ENCODE data around the gene MINDY2. TPM values are rescaled to one million over a fixed set of nuclear protein-coding genes. Genes with fewer than 3 reads are reported as not detected.

Gene MINDY2
- total and polyA plus RNA-seq, 10 of the 15 experiments (the other 5 are each of a cell fraction or from before 2014, with no cell fraction given) = 0.73 to 9.4 (median 3.3) TPM

DNA sequence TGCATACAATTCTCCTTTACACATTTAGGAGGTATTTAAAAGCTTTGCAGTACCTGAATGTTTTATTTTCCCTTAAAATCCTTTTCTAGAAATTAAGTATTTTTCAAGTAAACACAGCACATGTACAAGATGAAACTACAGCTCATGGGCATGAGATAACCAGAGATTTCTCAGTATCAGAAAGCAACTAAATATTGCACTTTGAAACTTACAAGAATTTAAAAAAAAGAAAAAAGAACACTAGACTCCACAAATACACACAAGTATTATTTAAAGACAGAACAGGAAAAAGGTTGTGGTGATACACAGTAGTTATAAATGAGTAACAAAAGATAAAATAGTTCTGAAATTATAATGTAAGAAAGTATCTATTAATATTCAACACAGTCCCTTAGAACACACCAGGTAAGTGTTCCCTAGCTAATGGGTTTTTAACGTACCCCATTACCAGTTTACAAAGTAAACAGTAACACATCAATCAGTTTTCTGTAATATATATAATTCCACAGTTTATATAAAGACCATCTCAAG, 127.1 kb downstream of the MINDY2 start:
- Histone ChIP-seq H4K20me1 (ENCODE audit: control insufficient read depth, insufficient read depth) (no peaks in the 10 kb centered on the region), H3K9ac (ENCODE audit: control insufficient read depth, insufficient read depth, low read length) (no peak overlapping the region), H3K4me1 (ENCODE audit: control insufficient read depth, insufficient read depth, low read length) (peaks cover 3% of the 10 kb centered on the region; the same call in 1 of the 2 replicates), H3K9me3 (replicated peaks; ENCODE audit: control insufficient read depth, insufficient read depth, low read length) (no peaks in the 10 kb centered on the region), H3K27me3 (replicated peaks in 1 of 2; ENCODE audit: control insufficient read depth in 2 of 2, insufficient read depth in 2 of 2, low read length in 1 of 2) (no peaks in the 10 kb centered on the region), H3K4me2 (ENCODE audit: control insufficient read depth, insufficient read depth) (no peak overlapping the region), H3K27ac (ENCODE audit: control insufficient read depth, insufficient read depth) (no peak overlapping the region), H3K4me3 (no peak overlapping the region), H3K36me3 (ENCODE audit: control insufficient read depth in 2 of 2, insufficient read depth in 2 of 2, low read length in 1 of 2) (peaks cover 5 to 26% of the 10 kb centered on the region in 2 experiments), H2AFZ (ENCODE audit: control insufficient read depth, low read depth, low read length) (no peak overlapping the region), H3K79me2 (ENCODE audit: control insufficient read depth, insufficient read depth, low read length) (no peaks in the 10 kb centered on the region)
- DNase-seq (ENCODE audit: low read depth, low spot score) = no peak
- RAD21 ChIA-PET (ENCODE audit: unreplicated experiment) = interaction anchor here (0.6 kb wide), 1 partner anchor 629 kb away, joined by 4 read pairs; no protein-coding TSS in a partner anchor
- no peak for FAIRE-seq
- SMC1A ChIA-PET (ENCODE audit: uncharacterized antibody, unreplicated experiment) = interaction anchor here (1.6 kb wide), 1 partner anchor 33 kb away, joined by 7 read pairs; no protein-coding TSS in a partner anchor
- intact Hi-C loops (cut with micrococcal nuclease; ENCODE audit: unreplicated experiment) (loop anchor here (10.0 kb wide), 1 partner anchor 673 kb away; no protein-coding TSS in a partner anchor), in situ Hi-C loops (cut with MboI) (no loop called here)
- ATAC-seq = no peak; the same call in 2 of the 3 replicates
- POLR2A ChIA-PET = no interaction called here
- TF ChIP-seq NFIC (IDR thresholded peaks at IDR 0.05; ENCODE audit: low read depth, low read length) = 0 out of 2 replicates have a peak, but pooled peaks have one; percentile 26
- TF ChIP-seq RUNX3 (IDR thresholded peaks at IDR 0.05; ENCODE audit: low read length) = peak; percentile 28; the same call in 1 of the 2 replicates
- TF ChIP-seq NBN (IDR thresholded peaks at IDR 0.05) = no peak
- TF ChIP-seq MEF2A (IDR thresholded peaks at IDR 0.05; ENCODE audit: insufficient read depth, low read depth, low read length) = 0 out of 2 replicates have a peak, but pooled peaks have one; percentile 5
- no peak for TF ChIP-seq TBL1XR1 (IDR thresholded peaks at IDR 0.05; ENCODE audit: low read depth, low read length)
- WGBS (ENCODE audit: insufficient coverage, insufficient replicate concordance, low lambda C conversion rate, missing lambda C conversion rate) = 35% methylated on average over 1 of the region's 1 CpG
- no TSS peak for BruUV-seq (replicated peaks)
- CTCF ChIA-PET = interaction anchor here (0.6 kb wide), 1 partner anchor 105 kb away, joined by 3 read pairs; no protein-coding TSS in a partner anchor

DNA sequence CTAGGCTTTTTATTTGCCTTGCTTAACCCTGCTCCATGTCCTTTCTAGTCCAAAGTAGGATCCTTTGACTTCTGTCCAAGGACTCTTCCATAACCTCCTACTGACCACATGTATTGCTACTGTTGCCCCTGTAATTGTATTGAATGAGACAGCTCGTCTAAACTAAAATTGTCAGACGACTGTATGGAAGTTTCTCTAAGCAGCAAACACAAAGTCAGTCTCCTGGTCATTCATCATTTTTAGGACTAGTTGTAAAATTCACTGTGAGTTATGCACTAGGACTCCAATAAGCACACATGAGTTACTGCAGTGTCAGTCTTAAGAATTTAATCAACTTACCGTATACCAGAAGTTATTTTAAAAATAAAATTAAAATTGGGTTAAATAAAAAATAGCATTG, 129.5 kb downstream of the MINDY2 start:
- no peaks in the 10 kb centered on the region for H3K79me2 ChIP-seq (ENCODE audit: control insufficient read depth, insufficient read depth, low read length)
- no peak overlapping the region for H3K9ac ChIP-seq (ENCODE audit: control insufficient read depth, insufficient read depth, low read length)
- no peaks in the 10 kb centered on the region for H3K27me3 ChIP-seq (replicated peaks in 1 of 2; ENCODE audit: control insufficient read depth in 2 of 2, insufficient read depth in 2 of 2, low read length in 1 of 2)
- H3K36me3 ChIP-seq (ENCODE audit: control insufficient read depth in 2 of 2, insufficient read depth in 2 of 2, low read length in 1 of 2) = peaks cover 5 to 15% of the 10 kb centered on the region in 2 experiments
- no peak overlapping the region for H3K27ac ChIP-seq (ENCODE audit: control insufficient read depth, insufficient read depth)
- no peak overlapping the region for H2AFZ ChIP-seq (ENCODE audit: control insufficient read depth, low read depth, low read length)
- ATAC-seq (no peak), FAIRE-seq (no peak), DNase-seq (ENCODE audit: low read depth, low spot score) (no peak)
- no peaks in the 10 kb centered on the region for H3K9me3 ChIP-seq (replicated peaks; ENCODE audit: control insufficient read depth, insufficient read depth, low read length)
- H3K4me1 ChIP-seq (ENCODE audit: control insufficient read depth, insufficient read depth, low read length) = peaks cover 3% of the 10 kb centered on the region; the same call in 1 of the 2 replicates
- H4K20me1 ChIP-seq (ENCODE audit: control insufficient read depth, insufficient read depth) = no peaks in the 10 kb centered on the region
- no peak overlapping the region for H3K4me3 ChIP-seq
- no peak overlapping the region for H3K4me2 ChIP-seq (ENCODE audit: control insufficient read depth, insufficient read depth)
- RAD21 ChIA-PET (ENCODE audit: unreplicated experiment) = no interaction called here
- CTCF ChIA-PET = no interaction called here
- intact Hi-C loops (cut with micrococcal nuclease; ENCODE audit: unreplicated experiment) = no loop called here
- SMC1A ChIA-PET (ENCODE audit: uncharacterized antibody, unreplicated experiment) = interaction anchor here (1.1 to 1.3 kb wide), 3 partner anchors 24 to 272 kb away, joined by 3 to 4 read pairs (median 3); no protein-coding TSS in a partner anchor
- POLR2A ChIA-PET = no interaction called here
- WGBS (ENCODE audit: insufficient coverage, insufficient replicate concordance, low lambda C conversion rate, missing lambda C conversion rate) = 96% methylated on average over 3 of the region's 3 CpGs
- no TSS peak for BruUV-seq (replicated peaks)
- in situ Hi-C loops (cut with MboI) = no loop called here
- TF ChIP-seq, protein P1, sequence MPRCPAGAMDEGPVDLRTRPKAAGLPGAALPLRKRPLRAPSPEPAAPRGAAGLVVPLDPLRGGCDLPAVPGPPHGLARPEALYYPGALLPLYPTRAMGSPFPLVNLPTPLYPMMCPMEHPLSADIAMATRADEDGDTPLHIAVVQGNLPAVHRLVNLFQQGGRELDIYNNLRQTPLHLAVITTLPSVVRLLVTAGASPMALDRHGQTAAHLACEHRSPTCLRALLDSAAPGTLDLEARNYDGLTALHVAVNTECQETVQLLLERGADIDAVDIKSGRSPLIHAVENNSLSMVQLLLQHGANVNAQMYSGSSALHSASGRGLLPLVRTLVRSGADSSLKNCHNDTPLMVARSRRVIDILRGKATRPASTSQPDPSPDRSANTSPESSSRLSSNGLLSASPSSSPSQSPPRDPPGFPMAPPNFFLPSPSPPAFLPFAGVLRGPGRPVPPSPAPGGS (IDR thresholded peaks at IDR 0.05; ENCODE audit: borderline replicate concordance, insufficient read depth, low read depth, low read length, poor library complexity, severe bottlenecking) = no peak
- TF ChIP-seq SIN3A (IDR thresholded peaks at IDR 0.05; ENCODE audit: low read depth, low read length) (no peak), CBX5 (IDR thresholded peaks at IDR 0.05; ENCODE audit: low read depth) (no peak), SIX5 (IDR thresholded peaks at IDR 0.05; ENCODE audit: low read depth, low read length, severe bottlenecking) (no peak), TCF12 (IDR thresholded peaks at IDR 0.05; ENCODE audit: low read depth, low read length) (no peak), BMI1 (IDR thresholded peaks at IDR 0.05; ENCODE audit: borderline replicate concordance) (no peak), MTA2 (IDR thresholded peaks at IDR 0.05; ENCODE audit: low read depth) (no peak), KDM1A (IDR thresholded peaks at IDR 0.05; ENCODE audit: borderline replicate concordance) (no peak)
- TF ChIP-seq, protein P2, sequence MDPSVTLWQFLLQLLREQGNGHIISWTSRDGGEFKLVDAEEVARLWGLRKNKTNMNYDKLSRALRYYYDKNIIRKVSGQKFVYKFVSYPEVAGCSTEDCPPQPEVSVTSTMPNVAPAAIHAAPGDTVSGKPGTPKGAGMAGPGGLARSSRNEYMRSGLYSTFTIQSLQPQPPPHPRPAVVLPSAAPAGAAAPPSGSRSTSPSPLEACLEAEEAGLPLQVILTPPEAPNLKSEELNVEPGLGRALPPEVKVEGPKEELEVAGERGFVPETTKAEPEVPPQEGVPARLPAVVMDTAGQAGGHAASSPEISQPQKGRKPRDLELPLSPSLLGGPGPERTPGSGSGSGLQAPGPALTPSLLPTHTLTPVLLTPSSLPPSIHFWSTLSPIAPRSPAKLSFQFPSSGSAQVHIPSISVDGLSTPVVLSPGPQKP (IDR thresholded peaks at IDR 0.05; ENCODE audit: low read depth, low read length) = no peak
- TF ChIP-seq, protein P3, sequence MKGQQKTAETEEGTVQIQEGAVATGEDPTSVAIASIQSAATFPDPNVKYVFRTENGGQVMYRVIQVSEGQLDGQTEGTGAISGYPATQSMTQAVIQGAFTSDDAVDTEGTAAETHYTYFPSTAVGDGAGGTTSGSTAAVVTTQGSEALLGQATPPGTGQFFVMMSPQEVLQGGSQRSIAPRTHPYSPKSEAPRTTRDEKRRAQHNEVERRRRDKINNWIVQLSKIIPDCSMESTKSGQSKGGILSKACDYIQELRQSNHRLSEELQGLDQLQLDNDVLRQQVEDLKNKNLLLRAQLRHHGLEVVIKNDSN (IDR thresholded peaks at IDR 0.05; ENCODE audit: borderline replicate concordance, extremely low read length, insufficient read depth, low read depth, low read length) = no peak

Data from GM12878 (cell line).